Glomerular endothelial cell (primary cell): ENCODE results near the gene ANKRD55. TPM values are rescaled to one million over a fixed set of nuclear protein-coding genes. Genes with fewer than 3 reads are reported as not detected.
"Not testable (repeated sequence)": the region's sequence is repeated elsewhere in the genome, so short reads cannot be mapped to it uniquely, and the experiment has no call there.

Experiments
- DNase-seq: peaks from one replicate; pipeline ENCODE4 v3.0.0-alpha.2; 2011; ENCODE audit warnings: low read depth, low spot score; ENCODE audit errors: extremely low read depth
- total RNA-seq: library from RNA; depleted of rRNA; stranded (reverse); fragments of >200 nt; gene quantifications from 2 replicates; pipeline ENCODE4 v1.2.3, GENCODE V29; 2015

ANKRD55 gene
- total RNA-seq, 1 donor from 2014 or later = 0.47 TPM

DNA sequence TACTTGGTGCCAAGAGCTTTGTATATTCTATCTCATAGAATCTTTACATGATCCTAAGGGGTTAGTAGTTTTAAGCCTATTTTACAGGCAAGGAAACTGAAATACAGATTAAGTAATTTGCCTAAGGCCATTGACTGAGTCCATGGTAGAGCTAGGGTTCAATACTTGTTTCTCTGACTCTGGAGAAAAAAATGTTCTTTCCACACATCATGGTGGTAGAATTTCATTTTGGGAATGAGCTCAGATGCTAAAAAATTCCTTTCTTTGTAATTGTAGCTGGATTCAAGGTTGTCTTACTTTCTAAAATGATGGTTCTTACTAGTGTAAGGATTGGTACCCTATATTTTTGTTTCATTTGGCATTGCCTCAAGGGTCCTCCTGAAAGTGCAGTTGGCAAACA is 86.0 kb downstream of the ANKRD55 start:
- DNase-seq = no peak

DNA sequence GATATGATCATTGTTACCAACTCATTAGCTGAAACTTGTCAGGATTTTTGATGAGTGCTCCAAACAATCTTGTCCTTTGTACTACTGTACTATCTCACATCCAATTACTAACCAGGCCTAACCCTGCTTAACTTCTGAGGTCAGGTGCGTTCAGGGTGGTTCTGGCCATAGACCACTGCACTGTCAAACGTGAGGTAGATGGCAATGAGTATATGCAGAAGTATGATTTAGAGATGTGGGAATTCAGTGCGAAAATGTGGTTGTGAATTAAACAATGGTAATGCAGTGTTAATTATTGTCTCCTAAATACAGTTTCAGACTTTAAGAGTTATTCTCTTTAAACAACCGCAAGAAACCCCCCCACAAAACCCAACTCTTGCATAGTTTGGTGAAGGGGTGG is 86.5 kb downstream of the ANKRD55 start:
- no peak for DNase-seq

DNA sequence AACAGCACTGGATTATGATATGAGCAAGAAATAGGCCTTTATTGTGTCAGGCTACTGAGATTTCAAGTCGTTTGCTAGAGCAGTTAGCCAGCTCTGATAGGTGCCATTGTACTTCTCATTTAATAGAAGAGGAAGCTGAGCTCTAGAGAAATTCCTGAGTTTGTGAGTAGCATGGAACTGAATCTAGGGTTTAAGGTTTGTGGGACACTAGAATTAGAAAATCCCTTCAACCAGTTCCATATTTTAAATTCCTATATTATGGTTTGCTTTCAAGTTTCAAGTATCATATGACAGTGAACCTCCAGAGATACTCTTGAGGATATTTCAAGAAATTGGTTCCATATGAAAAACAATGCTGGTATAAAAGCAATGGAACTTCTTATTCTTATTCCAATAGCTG is 87.6 kb downstream of the ANKRD55 start:
- DNase-seq = no peak

DNA sequence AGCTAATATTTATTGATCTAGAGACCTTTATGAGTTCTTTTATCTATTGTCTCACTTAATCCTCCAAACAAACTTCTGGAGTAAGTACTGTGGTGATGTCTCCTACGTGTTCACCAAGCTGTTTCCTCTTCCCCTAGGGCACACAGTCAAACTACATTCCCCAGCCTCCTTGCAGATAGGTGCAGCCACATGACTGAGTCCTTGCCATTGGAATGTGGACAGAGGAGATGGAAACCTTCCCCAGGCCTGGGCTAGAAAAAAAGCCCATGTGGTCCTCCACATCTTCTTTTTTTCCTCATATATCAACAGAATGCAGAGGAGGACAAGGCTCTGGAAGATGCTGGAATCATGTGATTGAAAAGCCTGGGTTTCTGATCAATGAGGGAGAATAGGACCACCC is 88.0 kb downstream of the ANKRD55 start:
- no peak for DNase-seq

DNA sequence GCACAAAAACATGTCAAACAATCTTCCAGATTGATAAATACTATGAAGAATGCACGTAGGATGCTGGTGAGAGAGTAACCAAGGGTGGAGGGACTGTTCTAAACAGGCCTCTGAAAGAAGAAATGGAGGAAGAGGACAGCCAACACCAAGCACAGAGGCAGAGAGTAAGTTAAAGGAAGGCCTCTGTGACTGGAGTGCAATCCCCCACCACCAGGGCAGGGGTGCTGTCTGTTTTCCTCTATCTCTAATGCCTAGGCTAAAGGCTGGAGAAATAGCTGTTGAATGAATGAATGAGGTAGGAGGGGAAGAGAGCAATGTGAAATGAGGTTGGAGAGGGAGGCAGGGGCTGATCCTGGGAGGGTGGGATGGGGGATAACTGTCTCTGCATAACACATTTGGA is 88.9 kb downstream of the ANKRD55 start:
- no peak for DNase-seq

DNA sequence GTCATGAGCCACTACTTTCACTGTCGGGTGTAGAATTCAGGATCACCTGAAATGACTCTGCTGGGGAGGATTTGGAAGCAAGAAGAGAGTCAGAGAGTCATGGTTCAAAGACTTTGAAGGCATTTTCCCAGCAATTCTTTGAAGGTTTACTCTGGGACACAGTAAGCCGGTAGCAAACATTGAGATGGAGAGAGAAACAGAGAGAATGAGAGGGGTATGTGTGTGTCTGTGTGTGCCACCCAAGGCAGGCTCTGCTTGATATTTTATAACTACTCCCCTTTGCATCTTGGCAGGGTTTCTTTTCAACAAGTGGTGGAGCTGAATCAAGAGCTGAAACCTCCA is 89.8 kb downstream of the ANKRD55 start:
- no peak for DNase-seq

DNA sequence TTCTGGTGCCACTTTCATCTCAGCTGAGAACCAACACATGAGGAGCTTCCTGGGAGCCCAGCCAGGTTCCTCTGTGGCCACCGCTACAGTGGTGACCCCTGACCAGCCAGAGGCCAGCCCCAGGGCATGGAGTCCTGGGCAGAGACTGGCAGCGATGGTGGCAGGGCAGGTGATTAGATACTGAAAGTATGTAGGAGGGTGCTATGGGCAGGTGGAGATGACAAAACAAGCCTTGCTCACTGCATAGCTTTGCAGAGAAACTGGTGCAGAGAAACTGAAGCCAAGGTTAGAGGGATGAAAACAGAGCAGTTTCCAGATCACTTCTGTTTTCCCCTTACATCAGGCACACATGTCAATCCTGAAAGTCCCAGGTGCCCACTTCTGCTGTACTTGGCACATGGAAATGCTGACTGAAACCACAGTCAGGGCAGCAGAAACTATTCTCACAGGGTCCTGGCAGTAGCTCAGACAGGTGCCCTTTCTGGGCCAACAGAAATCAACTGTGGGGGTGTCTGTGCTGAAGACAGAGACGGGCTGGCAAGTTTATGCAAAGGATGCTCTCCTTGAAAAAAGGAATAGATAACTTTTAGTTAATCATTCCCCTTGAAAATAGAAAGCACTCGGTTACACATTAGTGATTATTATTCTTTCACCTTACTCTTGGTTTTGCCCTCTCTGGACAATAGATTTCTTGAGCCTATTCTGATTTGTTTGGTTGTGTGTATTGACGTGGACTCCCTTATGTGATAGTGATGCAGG is 90.3 kb downstream of the ANKRD55 start:
- DNase-seq = no peak

DNA sequence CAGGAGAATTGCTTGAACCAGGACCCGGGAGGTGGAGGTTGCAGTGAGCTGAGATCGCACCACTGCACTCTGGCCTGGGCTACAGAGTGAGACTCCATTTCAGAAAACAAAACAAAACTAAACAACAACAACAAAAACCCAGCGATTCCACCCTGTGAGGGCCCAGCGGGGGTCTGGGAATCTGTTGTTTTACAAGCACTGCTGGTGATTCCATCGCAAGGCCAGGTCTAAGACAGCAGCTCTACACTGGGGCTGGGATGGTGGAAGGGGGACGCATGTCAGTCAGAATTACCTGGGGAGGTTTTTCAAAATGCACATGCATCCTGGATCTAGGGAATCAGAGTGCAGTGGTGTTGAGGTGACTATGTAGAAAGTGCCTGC is 90.9 kb downstream of the ANKRD55 start:
- DNase-seq = no peak

DNA sequence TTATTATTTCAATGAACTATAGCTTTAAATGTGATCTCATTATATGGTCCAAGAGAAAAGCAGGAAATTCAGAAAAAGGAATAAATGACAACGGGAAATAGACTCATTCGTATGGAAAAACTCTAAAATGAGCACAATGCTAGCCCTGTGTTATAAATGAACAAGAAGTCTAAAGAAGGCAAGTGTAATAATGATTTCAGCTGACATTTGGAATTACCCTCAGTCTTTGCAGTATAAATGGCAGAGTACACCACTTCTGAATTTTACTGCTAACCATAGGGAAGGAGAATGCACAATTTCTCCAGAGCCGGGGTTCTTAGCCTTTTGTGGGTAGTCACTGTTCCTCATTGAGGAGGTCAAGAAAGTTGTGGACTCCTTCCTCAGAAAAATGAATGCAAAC is 93.1 kb downstream of the ANKRD55 start:
- peak; percentile 67 for DNase-seq

DNA sequence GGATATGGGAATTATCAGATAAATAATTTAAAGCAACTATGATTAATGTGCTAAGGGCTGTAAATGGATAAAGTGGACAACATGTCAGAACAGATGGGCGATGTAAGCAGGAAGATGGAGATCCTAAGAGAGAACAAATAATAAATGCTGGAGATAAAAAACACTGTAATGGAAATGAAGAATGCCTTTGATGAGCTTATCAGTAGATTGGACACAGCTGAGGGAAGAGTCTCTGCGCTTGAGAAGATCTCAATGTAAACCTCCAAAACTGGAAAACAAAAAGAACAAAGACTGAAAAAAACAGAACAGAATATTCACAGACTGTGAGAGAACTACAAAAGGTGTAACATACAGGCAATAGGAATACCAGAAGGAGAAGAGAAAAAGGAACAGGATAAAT is 102.5 kb downstream of the ANKRD55 start:
- no peak for DNase-seq

DNA sequence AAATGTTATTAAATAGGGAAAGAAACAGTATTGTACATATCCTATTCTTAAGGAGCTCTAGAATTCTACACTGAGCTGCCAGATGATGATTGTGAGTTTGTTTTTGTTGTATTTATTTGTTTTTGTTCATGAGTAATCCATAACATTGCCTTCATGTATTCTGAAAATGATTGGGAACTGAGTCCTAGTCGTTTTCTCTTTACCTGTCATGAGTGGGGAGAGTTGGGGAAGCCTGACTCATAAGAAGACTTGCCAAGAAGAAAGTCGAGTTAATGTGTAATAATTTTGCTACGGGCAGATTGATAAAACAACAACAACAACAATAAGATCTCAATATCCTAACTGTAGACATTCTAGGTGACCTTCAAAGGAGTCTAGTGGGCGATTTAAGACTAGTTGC is 103.8 kb downstream of the ANKRD55 start:
- no peak for DNase-seq

DNA sequence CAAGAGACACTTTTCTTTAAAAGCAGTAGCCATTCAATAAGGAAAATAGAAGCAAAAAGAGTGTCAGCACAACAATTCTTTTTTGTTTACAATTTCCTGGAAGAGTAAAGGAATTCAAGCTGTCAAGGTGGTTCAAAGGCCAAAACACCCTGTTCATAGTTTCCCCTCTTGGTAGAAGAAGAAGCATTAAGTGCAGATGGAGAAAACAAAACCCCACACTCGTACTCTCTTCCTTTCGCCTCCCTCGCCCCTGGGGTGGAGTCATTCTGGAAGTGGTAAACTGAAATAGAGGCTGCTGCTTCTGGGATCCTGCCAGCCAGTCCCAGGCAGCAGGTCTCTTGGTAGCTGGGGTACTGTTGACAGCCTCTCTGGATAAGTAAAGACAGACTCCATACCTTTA is 105.0 kb downstream of the ANKRD55 start:
- no peak for DNase-seq

DNA sequence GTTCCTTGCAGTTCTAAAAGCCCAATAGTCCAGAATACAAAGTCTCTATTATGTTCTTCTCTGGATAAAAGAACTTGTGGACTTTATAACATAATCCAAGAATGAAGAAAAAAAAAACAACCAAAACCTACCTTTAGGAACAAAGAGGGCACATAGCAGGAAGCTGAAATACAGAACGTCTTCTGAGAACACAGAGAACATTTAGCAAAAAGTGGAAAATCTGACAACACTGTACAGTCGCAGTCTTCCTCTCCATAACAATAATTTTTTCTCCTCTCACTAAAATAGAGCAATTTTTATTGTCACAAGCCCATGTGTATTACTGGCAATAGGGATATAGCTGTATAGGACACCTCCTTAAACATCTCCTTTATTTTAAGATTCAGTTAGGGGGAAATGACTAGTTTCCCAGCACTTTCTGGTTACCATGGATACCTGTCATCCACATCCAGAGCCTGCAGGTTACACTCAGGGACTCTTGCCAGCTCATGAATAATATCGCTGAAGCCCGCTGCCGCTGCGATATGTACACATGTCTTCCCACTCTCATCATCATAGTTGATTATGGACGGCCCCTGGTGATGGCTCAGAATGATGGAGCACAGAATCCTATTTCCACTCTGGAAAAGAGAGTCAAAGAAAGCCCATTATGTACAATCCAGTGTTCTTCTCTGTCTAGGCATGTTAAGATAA is 106.5 kb downstream of the ANKRD55 start:
- peak; percentile 80 for DNase-seq

DNA sequence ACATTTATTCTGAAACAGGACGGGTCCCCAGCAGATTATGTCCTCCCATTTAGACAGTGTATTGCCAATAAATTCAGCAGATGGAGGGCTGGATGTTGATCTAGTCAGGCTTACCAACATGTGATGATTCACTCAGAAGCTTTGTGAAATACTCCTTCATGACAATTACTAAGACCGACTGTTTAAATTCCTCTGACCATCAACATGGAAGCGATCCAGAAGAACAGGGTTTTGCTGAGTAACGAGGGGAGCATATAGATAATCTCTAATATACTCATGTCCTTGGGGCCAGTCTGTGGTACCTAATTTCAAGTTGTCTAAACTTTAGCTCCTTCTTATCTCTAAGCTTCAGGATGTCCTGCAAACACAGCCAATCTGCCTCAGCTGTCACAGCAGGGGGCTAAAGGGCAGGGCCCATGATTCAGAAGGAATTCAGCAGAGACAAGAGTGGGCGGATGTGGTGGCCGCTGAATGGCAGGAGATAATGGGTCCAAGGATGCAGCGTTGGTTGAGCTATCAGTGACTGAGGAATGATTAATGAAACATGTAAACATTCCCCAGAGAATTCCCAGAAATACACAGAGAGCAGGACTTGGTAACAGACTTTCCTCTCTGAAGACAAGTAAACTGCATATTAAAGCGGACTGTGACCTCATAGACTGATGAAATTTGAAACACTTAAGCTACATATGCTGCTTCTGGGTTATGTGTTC is 109.4 kb downstream of the ANKRD55 start:
- peak; percentile 95 for DNase-seq

DNA sequence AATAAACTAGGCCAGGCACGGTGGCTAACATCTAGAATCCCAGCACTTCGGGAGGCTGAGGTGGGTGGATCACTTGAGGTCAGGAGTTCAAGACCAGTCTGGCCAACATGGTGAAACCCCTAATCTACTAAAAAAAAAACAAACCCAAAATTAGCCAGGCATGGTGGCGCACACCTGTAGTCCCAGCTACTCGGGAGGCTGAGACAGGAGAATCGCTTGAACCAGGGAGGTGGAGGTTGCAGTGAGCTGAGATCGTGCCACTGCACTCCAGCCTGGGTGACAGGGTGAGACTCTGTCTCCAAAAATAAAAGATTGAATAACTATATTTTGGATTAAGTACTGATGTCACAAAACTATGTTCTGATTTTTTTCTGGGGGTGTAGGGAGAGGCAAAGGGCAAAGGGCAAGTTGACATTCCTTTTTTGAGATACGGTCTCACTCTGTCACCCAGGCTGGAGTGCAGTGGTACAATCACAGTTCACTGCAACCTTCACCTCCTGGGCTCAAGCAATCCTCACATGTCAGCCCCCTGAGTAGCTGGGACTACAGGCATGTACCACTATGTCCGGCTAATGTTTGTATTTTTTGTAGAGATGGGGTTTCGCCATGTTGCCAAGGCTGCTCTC is 110.7 kb downstream of the ANKRD55 start:
- DNase-seq = not testable (repeated sequence)

DNA sequence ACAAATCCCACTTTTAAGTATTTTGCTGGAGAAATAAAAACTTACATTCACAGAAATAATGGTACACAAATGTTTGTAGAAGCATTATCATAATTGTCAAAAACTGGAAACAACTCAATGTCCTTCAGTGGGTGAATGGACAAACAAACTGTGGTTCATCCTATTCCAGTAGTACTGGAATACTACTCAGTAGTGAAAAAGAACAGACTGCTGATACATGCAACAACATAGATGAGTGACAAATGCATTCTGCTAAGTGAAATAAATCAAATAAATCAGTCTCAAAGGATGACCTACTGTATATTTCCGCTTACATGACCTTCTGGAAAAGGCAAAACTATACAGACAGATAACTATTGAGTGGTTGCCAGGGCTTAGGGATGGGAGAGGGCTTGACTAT is 114.1 kb downstream of the ANKRD55 start:
- DNase-seq = no peak

DNA sequence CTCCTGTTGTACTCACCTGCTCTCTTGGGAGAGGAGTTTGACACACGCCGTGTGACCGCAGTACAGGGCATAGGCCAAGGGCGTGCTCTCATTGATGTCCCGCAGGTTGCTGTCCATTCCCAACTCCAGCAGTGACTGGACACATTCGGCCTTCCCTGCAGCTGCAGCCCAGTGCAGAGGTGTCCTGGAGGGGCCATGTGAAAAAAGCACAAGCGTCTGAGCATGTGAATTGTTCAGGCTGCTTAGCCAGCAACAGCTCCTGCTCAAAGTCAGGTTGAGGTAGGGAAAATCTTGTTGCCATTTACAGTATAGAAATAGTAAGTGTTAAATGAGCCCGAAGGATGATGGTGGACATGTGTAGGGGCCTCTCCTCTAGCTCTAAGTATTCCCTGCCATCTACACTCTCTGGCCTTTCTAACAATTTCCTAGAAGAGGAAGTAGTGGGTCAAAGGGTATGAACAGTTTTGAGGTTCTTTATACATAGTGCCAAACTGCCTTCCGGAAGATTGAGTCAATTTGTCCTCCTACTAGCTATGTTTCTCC is 116.5 kb downstream of the ANKRD55 start:
- no peak for DNase-seq

DNA sequence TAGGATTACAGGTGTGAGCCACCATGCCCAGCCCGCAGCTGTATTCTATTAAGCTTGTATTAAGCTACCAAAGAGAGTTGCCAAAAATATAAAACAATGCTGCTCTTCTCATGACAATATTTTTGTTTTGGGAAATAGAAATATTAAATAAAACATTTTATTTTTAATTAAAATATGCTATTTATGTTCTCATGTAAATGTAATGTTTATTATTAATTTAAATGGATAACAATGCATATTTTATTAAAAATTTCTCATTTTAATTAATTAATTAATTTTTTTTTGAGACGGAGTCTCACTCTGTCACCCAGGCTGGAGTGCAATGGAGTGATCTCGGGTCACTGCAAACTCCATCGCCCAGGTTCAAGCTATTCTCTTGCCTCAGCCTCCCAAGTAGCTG is 117.5 kb downstream of the ANKRD55 start:
- DNase-seq = no peak

DNA sequence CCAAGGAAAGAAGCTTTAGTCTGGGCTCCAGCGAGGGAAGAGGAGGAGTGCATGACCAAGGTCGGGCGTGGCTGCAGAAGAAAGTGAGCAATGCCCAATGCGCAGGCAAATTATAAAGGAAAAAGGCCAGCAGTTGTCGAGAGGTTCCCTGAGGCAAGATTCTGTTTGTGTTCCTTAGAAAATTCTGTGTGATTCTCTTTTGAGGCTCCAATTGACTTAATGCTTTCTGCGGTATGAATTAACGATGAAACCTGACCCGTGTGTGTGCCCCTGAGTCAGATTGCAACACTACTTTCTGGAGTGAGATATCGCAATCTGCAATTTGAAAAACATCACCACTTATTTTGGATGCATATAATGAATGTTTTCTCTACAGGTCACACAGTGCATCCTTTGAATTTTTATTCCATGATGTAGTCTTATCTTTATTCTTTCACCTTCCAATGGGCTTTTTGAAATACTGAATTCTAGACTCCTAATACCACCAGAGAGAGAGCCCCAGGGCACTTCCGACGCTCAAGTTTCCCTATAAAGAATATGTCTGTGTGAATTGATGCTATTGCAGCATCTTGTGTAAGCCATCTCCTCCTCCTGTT is 120.5 kb downstream of the ANKRD55 start:
- DNase-seq = no peak

DNA sequence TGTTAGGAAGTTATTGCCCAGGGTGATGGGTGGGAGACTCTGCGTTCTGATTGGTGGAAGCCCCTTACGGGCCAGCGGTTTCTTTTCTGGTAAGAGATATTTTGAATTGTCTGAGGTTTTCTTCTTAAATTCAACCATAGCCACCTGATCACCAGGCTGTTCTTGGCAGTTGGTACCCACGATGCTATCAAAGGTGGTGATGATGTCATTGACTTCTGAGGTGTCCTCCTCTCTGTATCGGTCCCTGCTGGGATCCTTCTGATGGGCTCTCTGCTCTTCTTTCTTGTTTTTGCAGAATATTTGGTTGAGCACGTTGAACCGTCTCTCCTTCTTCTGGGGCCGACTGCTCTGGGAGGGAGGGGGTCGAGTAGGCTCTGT is 121.7 kb downstream of the ANKRD55 start:
- DNase-seq = no peak
